Activated naive CD4-positive, alpha-beta T cell treated with anti-CD3 and anti-CD28 coated beads, Interleukin-2, amount 50 U/mL, for 16 hours (primary cell): ENCODE results near the gene BMP6.
"Not testable (repeated sequence)": the region's sequence is repeated elsewhere in the genome, so short reads cannot be mapped to it uniquely, and the experiment has no call there.

ENCODE experiments used
- DNase-seq: peaks from one replicate; pipeline ENCODE4 v3.0.0-alpha.2; 2020

BMP6 gene

GRCh38 chr6:7797386-7797785, 71.5 kb downstream of the BMP6 start:
- no peak for DNase-seq

DNA sequence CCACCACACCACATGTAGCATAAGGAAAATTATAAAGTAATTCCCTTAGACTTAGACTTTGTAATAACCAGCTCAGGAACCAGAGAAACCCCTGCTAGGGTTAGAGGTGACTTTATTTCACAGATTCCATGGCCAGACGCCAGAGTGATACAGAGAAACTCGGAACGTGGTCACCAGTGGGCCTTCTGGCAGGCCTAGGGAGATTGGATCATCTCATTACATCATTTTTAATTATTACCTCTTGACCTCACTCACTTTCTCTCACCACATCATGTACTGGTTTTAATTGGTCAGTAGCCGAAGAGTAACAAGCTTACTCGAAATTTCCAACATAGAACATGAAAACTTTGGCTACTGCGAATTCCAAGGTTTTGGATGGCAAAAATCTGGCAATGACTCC, 72.9 kb downstream of the BMP6 start:
- DNase-seq = no peak

- no peak for DNase-seq
Observed at GRCh38 chr6:7802662-7803061, 76.8 kb downstream of the BMP6 start.

GRCh38 chr6:7803214-7803613, 77.3 kb downstream of the BMP6 start:
- no peak for DNase-seq

DNA sequence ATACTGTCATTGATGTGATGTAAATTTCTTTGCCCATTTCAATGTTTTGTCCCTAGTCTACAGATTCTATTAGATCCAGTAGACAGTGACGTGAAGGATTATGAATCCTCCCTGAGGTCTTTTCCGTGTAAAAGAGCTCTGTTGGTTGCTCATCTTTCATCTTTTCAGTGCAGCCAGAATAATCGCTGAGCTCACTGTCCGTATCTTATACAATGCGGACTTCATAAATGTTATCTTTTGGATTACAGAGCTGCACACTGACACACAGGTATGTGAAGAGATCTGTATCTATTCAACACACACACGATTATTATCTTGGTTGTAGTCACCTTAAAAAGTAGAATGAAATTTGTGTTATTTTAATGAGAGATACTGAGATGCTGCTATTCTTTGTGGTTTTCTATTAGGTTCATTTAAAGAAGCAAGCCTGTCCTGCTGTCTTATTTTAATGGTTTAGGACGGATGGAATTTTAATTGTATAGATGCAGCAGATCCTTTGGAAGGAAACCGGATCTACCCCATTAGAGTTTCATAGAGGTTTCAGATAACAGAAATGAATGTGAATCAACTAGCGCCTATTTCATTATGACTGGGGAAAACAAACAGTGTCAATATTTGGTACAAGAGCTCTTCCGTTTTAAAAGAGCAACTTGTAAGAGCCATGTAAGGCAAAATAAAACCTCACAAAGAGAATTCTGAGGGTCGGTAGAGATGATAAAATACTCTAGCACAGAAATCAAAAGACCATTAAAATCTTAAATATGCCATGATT, 79.4 kb downstream of the BMP6 start:
- no peak for DNase-seq

DNA sequence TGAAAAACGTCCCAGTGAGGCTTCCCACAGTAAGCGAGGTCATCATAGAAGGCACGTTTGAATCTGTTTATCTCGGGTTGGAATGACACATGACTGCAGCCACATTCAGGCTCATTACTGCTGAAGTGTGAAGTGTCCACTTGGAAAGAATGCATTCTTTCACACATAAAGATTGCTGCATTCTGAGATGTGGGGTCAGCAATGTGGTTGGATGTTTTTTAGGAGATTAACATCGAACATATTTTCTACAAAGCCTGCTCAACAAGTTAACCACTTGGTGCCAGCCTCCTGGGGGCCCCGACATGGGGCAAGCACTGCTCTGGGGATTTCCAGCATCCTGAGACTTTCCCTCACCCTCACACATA, 79.9 kb downstream of the BMP6 start:
- DNase-seq = no peak

DNA sequence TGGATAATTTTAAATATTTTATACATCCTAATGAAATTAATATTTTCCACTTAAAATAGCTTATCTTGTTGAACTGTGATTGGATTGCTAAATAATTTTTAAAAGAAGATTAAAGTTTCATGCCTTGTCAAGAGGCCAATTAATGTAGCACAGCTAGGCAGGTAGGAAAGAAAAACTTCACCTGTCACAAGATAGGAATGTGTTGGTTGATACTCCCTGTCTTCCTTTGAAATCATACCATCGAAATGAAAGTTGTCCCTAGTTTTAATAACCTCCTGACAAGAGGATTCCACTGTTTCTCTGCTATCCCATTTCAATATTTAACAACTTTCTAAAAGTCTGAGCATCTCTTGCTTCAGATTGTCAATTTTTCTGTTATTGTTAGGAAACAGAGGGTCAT, 80.8 kb downstream of the BMP6 start:
- DNase-seq = no peak

DNA sequence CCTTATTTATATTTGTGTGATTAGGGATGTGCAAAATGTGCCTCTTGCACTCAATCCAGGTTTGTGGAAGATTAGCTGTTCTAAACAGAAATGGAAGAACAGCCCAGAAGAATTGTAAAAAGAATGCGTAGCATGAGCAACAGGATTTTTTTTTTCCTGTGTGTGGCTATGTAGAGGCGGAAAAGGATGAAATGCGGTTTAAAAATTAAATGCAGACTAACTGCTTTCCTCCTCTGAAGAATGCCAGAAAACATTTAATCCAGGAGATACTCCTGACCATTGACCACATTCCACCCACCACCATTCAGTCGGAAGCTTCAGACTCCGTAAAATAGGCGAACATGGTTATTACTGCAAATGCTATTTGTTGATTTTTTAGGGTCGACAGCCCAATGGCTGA, 83.4 kb downstream of the BMP6 start:
- no peak for DNase-seq

DNA sequence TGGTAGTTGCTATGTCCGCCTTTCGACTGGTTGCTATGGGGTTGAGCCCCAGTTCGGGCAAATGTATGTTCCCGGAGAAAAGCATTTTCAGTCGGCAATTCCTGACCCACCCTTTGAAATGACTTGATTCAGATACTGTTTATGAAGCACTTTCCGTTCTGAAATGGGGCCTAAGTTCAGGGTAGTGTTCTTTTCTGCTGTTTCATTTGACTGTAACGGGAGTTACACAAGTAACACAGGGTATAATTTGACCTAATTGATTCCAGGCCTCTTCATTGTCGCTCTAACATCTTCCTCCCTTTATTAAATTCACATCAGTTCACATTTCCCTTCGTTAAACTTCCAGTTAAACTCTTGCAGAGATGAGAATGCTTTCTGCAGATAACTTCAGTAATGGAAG, 85.5 kb downstream of the BMP6 start:
- no peak for DNase-seq

- DNase-seq = no peak
Observed at GRCh38 chr6:7812623-7813022, 86.7 kb downstream of the BMP6 start.

DNA sequence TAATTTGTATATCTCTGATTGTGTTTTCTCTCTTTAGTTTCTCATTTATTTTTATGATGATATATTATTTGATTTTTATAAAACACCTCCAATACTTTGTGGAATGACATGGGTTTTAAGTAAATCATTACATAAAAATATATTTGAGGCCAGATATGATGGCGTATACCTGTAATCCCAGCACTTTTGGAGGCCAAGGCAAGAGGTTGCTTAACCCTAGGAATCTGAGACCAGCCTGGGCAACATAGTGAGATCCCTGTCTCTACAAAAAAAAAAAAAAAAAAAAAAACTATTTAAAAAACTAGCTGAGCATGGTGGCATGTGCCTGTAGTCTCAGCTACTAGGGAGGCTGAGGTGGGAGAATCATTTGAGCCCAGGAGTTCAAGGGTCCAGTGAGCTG, 87.3 kb downstream of the BMP6 start:
- no peak for DNase-seq

DNA sequence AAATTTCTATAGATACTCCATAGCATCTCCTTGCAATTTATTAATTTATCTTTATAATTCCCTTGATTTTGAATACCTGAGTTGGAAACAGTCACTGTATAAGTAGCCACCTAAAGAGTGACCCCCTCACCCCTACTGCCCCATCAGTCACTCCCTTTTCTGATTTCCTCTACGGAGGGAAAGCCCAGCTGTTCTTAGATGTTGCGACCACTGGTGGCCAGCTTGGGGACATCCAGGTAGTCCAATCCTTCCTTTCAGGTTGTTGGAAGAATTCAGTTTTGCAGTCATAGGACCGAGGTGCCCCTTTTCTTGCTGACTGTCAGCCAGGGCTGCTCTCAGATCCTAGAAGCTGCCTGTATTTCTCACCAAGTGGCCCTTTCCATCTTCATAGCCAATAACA, 87.8 kb downstream of the BMP6 start:
- no peak for DNase-seq

DNA sequence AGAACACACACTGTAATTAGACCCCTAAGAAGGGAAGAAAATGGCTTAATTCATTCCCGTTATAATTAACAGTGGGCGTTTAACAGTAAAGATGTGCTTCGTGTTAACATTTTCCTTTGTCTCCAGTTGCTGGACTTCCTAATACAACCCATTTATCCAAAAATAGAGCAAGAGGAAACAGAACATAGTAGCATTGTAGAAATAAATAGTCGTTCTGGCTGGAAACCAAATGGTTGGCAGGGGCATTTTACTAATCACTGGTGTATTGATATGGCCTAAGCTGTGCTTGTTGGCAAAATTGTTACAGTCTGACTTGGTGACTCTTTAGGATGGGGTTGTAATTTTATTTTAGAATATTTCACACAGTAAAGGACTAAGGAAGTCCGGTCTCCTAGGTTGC, 89.8 kb downstream of the BMP6 start:
- DNase-seq = no peak

- DNase-seq = not testable (repeated sequence)
Observed at GRCh38 chr6:7817184-7817583, 91.3 kb downstream of the BMP6 start.

GRCh38 chr6:7818257-7819214, 92.6 kb downstream of the BMP6 start:
- DNase-seq = no peak

- no peak for DNase-seq
Observed at GRCh38 chr6:7819431-7820015, 93.6 kb downstream of the BMP6 start.

GRCh38 chr6:7820288-7820835, 94.5 kb downstream of the BMP6 start:
- DNase-seq = no peak

- DNase-seq = no peak
Observed at GRCh38 chr6:7821426-7821825, 95.5 kb downstream of the BMP6 start.

DNA sequence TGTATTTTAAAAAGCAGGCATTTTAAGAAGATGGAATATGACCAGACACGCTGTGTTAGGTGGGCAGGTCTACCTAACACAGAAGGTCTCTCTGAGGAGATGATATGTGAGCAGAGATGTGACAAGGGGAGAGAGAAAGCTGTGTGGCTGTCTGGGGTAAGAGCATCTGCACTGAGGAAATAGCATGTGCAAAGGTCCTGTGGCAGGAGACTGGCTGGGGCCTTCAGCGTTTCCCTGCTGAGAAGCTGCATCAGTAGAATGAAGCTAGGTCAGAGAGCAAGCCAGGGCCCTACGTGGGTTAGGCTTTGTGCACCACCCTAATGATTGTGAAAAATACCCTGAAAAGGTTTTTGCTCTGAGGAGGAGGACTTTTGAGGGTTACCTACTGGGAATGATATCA, 97.7 kb downstream of the BMP6 start:
- DNase-seq = no peak

DNA sequence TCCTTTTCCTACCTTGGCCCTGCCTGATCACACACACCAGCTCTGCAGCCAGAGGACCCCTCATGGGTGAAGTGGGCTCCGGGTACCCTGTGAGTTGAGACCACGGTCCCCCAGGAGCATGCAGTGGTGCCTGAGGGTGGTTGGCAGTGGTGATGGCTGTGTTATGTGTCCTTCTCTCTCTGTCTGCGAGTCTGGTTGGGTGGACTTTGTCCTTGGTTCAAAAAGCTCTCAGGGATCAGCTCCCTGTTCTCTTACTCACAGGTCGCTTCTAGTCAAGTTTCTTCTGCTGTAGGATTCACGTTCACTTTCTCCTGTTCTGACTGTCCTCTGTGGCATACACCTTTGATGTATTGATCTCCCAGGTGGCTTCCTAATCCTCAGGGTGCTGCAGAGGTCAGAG, 100.1 kb downstream of the BMP6 start:
- no peak for DNase-seq

DNA sequence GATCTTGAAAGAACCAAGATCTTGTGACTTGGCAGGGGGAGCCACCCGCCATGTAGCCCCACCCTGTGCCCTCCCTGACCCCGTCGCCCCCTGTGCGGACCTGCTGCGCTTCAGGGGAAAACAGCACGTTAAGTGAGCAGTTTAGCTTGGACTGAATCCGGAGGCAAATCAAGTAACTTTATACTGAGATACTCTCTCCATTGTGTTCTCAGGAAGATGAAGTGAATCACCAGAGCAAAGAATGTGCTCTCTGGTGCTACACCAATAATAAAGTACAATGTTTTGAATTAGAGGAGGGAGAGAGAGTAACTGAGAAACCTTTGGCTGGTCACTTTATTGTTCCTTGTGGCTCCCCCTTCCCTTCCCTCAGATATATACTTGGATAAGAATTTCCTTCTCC, 101.2 kb downstream of the BMP6 start:
- no peak for DNase-seq

DNA sequence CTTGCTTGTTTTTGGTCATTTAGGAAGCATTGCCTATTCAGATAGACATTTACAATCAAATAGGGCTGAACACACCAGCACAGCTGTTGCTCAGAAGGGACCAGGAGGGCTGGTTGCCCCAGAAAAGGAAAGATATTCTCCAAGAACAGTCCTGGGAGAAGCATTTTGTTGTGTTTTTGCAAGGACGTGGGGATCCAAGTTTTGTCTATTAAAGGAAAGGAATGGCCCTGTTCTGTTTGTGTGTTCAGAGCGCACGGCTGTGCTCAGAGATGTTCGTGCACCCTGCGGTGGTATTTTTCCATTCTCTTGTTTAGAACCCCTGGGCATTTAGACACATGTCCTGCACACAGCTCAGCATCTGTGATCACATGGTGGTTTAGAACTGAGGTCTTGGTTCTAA, 102.2 kb downstream of the BMP6 start:
- DNase-seq = no peak

- no peak for DNase-seq
Observed at GRCh38 chr6:7832904-7833750, 107.2 kb downstream of the BMP6 start.
